ENCODE data around the gene HERC4.

DNA sequence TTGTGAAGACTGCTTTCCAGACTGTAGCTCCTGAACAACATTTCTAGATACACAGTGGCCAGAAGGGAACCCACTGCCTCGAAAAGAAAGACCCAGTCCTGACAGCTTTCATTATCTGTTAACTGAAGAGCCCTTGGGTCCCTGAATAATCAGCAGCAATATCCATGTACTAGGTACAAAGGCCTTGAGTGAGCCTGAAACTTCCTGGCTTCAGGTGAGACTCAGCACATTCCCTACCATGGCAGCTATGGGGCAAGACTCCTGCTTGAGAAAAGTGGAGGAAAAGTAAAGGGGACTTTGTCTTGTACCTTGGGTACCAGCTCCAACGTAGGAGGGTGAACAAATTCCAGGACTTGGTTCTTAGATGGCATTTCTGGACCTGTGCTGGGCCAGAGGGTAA lies 97.8 kb downstream of the HERC4 start:
- TF ChIP-seq, protein P1, sequence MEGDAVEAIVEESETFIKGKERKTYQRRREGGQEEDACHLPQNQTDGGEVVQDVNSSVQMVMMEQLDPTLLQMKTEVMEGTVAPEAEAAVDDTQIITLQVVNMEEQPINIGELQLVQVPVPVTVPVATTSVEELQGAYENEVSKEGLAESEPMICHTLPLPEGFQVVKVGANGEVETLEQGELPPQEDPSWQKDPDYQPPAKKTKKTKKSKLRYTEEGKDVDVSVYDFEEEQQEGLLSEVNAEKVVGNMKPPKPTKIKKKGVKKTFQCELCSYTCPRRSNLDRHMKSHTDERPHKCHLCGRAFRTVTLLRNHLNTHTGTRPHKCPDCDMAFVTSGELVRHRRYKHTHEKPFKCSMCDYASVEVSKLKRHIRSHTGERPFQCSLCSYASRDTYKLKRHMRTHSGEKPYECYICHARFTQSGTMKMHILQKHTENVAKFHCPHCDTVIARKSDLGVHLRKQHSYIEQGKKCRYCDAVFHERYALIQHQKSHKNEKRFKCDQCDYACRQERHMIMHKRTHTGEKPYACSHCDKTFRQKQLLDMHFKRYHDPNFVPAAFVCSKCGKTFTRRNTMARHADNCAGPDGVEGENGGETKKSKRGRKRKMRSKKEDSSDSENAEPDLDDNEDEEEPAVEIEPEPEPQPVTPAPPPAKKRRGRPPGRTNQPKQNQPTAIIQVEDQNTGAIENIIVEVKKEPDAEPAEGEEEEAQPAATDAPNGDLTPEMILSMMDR (conservative IDR thresholded peaks at IDR 0.05; ENCODE audit: low read depth, low read length) = no peak
- no peak for TF ChIP-seq EZH2phosphoT487 (IDR thresholded peaks at IDR 0.05; ENCODE audit: borderline replicate concordance, low read length)
- no peak for TF ChIP-seq EZH2 (IDR thresholded peaks at IDR 0.05; ENCODE audit: low read length, unreplicated experiment)

Measured in PC-3 (cell line).